CD4-positive, alpha-beta T cell treated with Interleukin-21 for 1 hour (primary cell): ENCODE measurements around the gene CHIC1.
A peak's percentile ranks its signal among the peaks of the same experiment; 100 is the strongest.
"Not testable (repeated sequence)": the region's sequence is repeated elsewhere in the genome, so short reads cannot be mapped to it uniquely, and the experiment has no call there.

Source experiments
- DNase-seq: peaks from one replicate; pipeline ENCODE4 v3.0.0-alpha.2; 2020

Gene CHIC1

GRCh38 chrX:73562984-73563737, at the start of gene CHIC1:
Gene CHIC1 (plus strand): TSS chrX:73563197. CDS start chrX:73563285, 88 bp downstream.
- DNase-seq: peak; percentile 82

GRCh38 chrX:73522823-73523222, 40.2 kb upstream of the CHIC1 start:
- DNase-seq: not testable (repeated sequence)

- no peak for DNase-seq
These were observed 38.1 kb upstream of the CHIC1 start for GRCh38 chrX:73524906-73525305.

- no peak for DNase-seq
These were observed 36.9 kb upstream of the CHIC1 start for GRCh38 chrX:73525928-73526690.

GRCh38 chrX:73531655-73532054, 31.3 kb upstream of the CHIC1 start:
- not testable (repeated sequence) for DNase-seq

GRCh38 chrX:73556159-73556558, 6.8 kb upstream of the CHIC1 start:
- DNase-seq: no peak

GRCh38 chrX:73561801-73562200, 1.2 kb upstream of the CHIC1 start:
- no peak for DNase-seq

- DNase-seq: no peak
These were observed 539 bp upstream of the CHIC1 start for GRCh38 chrX:73562458-73562857.

- DNase-seq: peak; percentile 40
These were observed 706 bp downstream of the CHIC1 start for GRCh38 chrX:73563738-73564068.

GRCh38 chrX:73577361-73577760, 14.4 kb downstream of the CHIC1 start:
- DNase-seq: no peak

- DNase-seq: no peak
These were observed 18.1 kb downstream of the CHIC1 start for GRCh38 chrX:73581002-73581628.

- DNase-seq: not testable (repeated sequence)
These were observed 34.8 kb downstream of the CHIC1 start for GRCh38 chrX:73597758-73598157.

GRCh38 chrX:73615022-73615421, 52.0 kb downstream of the CHIC1 start:
- DNase-seq: no peak

GRCh38 chrX:73641669-73642068, 78.7 kb downstream of the CHIC1 start:
- DNase-seq: not testable (repeated sequence)

GRCh38 chrX:73647212-73647611, 84.2 kb downstream of the CHIC1 start:
- no peak for DNase-seq

GRCh38 chrX:73647632-73648322, 84.8 kb downstream of the CHIC1 start:
- no peak for DNase-seq

- not testable (repeated sequence) for DNase-seq
These were observed 98.3 kb downstream of the CHIC1 start for GRCh38 chrX:73661322-73661721.

- no peak for DNase-seq
These were observed 105.8 kb downstream of the CHIC1 start for GRCh38 chrX:73668779-73669178.

- no peak for DNase-seq
These were observed 118.4 kb downstream of the CHIC1 start for GRCh38 chrX:73681408-73681807.

- no peak for DNase-seq
These were observed 120.4 kb downstream of the CHIC1 start for GRCh38 chrX:73683236-73683859.

GRCh38 chrX:73707014-73707413, 144.0 kb downstream of the CHIC1 start:
- not testable (repeated sequence) for DNase-seq

GRCh38 chrX:73728602-73729001, 165.6 kb downstream of the CHIC1 start:
- DNase-seq: no peak
